Endothelial cell of umbilical vein (primary cell): Measurements from ENCODE around the gene PDE11A. TPM values are rescaled to one million over a fixed set of nuclear protein-coding genes. Genes with fewer than 3 reads are reported as not detected.

Experiments
- BruUV-seq: library from RNA; stranded (reverse); fragments of 400-500 nt; replicated peaks from 2 replicates; lab custom pipeline; 2021; lab: Mats Ljungman, UMichigan
- CTCF ChIA-PET: fragments of 300-600, 350-600 bp; sonication (Branson Sonifier 250); formaldehyde crosslinking; loops from one replicate; lab custom pipeline; 2021; ENCODE audit warnings: antibody characterized with exemption, inconsistent platforms; lab: Charles Lee
- POLR2A ChIA-PET: fragments of 300-600, 350-600 bp; sonication (Branson Sonifier 250); formaldehyde crosslinking; loops from one replicate; lab custom pipeline; 2021; ENCODE audit warnings: antibody characterized with exemption, inconsistent platforms; lab: Charles Lee
- DNase-seq: peaks from one replicate; pipeline ENCODE4 v3.0.0-alpha.2; 2011; ENCODE audit warnings: low read depth, low spot score
- FAIRE-seq: peaks from 2 replicates; lab custom pipeline; 2011; peaks lifted over from hg19 to GRCh38; lab: Jason Lieb, UNC
- H2AFZ ChIP-seq: 2 replicates; pipeline ENCODE4 v1.6.0; 2012; ENCODE audit warnings: low read depth, low read length, control low read depth, inconsistent platforms
- H3K27ac ChIP-seq: 2 replicates; pipeline ENCODE4 v1.5.1; 2011; ENCODE audit warnings: low read depth, mild to moderate bottlenecking, control low read depth, low read length, moderate library complexity; ENCODE audit not compliant: insufficient read depth
- H3K27me3 ChIP-seq, 2 experiments: 2 replicates each; pipeline versions ENCODE4 v1.6.0 to v1.6.1; 2011; ENCODE audit warnings: low read length in 2 of 2, mixed read lengths in 1 of 2; ENCODE audit not compliant: control insufficient read depth in 2 of 2, insufficient read depth in 2 of 2
- H3K36me3 ChIP-seq, 2 experiments: 2 replicates in 1 of 2; 3 replicates in 1 of 2; pipeline ENCODE4 v1.5.1; 2011; ENCODE audit warnings: low read length in 2 of 2, mild to moderate bottlenecking in 1 of 2, moderate library complexity in 1 of 2; ENCODE audit not compliant: control insufficient read depth in 2 of 2, insufficient read depth in 2 of 2; ENCODE audit errors: extremely low read depth in 1 of 2
- H3K4me1 ChIP-seq: 3 replicates; pipeline ENCODE4 v1.5.1; 2011; ENCODE audit warnings: mild to moderate bottlenecking, low read length; ENCODE audit not compliant: control insufficient read depth, insufficient read depth; ENCODE audit errors: extremely low read depth
- H3K4me2 ChIP-seq: 2 replicates; pipeline ENCODE4 v1.6.1; 2011; ENCODE audit warnings: low read length, control low read depth, mixed read lengths; ENCODE audit not compliant: insufficient read depth
- H3K4me3 ChIP-seq, 3 experiments: fragments of 200-600 bp in 1 of 3; sonication (generic), shearing (Covaris generic) in 1 of 3; replicated peaks in 1 of 3; 2 replicates each; pipeline ENCODE4 v1.5.1; 2011 to 2016; ENCODE audit warnings: control low read depth in 3 of 3, low read length in 3 of 3, mild to moderate bottlenecking in 2 of 3, inconsistent platforms in 1 of 3, low read depth in 1 of 3, moderate library complexity in 1 of 3; ENCODE audit not compliant: insufficient read depth in 1 of 3
- H3K79me2 ChIP-seq: 2 replicates; pipeline ENCODE4 v1.6.0; 2012; ENCODE audit warnings: low read length, inconsistent platforms; ENCODE audit not compliant: control insufficient read depth, insufficient read depth
- H3K9ac ChIP-seq: replicated peaks from 2 replicates; pipeline ENCODE3; 2011; ENCODE audit warnings: low read length, control low read depth; ENCODE audit not compliant: insufficient read depth; ENCODE audit errors: extremely low read depth
- H3K9me1 ChIP-seq: replicated peaks from 3 replicates; pipeline ENCODE4 v1.6.0; 2011; ENCODE audit warnings: mild to moderate bottlenecking, low read length; ENCODE audit not compliant: control insufficient read depth, insufficient read depth; ENCODE audit errors: extremely low read depth
- H3K9me3 ChIP-seq: replicated peaks from 2 replicates; pipeline ENCODE4 v1.5.1; 2012; ENCODE audit warnings: low read length, inconsistent platforms; ENCODE audit not compliant: control insufficient read depth, insufficient read depth
- H4K20me1 ChIP-seq: replicated peaks from 2 replicates; pipeline ENCODE3; 2011; ENCODE audit warnings: mild to moderate bottlenecking, low read length; ENCODE audit not compliant: control insufficient read depth, insufficient read depth; ENCODE audit errors: extremely low read depth
- CTCF ChIP-seq, 2 donors: IDR thresholded peaks; 1 replicate in 1 of 2; 2 replicates in 1 of 2; pipeline ENCODE4 v1.5.1; 2011; ENCODE audit warnings: low read length in 2 of 2, mild to moderate bottlenecking in 2 of 2, moderate library complexity in 2 of 2, control low read depth in 1 of 2, inconsistent platforms in 1 of 2, low read depth in 1 of 2; ENCODE audit not compliant: insufficient read depth in 1 of 2; ENCODE audit errors: extremely low read depth in 1 of 2
- EZH2 ChIP-seq: IDR thresholded peaks from 2 replicates; pipeline ENCODE4 v1.6.1; 2012; ENCODE audit warnings: borderline replicate concordance, low read depth, mild to moderate bottlenecking, moderate library complexity, low read length, inconsistent platforms; ENCODE audit not compliant: severe bottlenecking
- FOS ChIP-seq: IDR thresholded peaks from 2 replicates; pipeline ENCODE4 v1.6.1; 2011; ENCODE audit warnings: mild to moderate bottlenecking, low read length, moderate library complexity, borderline replicate concordance; ENCODE audit not compliant: insufficient read depth
- GATA2 ChIP-seq: IDR thresholded peaks from 2 replicates; pipeline ENCODE4 v1.7.0; 2011; ENCODE audit warnings: low read depth, mild to moderate bottlenecking, moderate library complexity, mixed read lengths, low read length; ENCODE audit not compliant: insufficient read length, insufficient read depth
- JUN ChIP-seq: IDR thresholded peaks from 2 replicates; pipeline ENCODE4 v1.6.1; 2011; ENCODE audit warnings: borderline replicate concordance, low read depth; ENCODE audit not compliant: insufficient read length, insufficient read depth
- MAX ChIP-seq: IDR thresholded peaks from 2 replicates; pipeline ENCODE4 v1.6.1; 2011; ENCODE audit not compliant: insufficient read depth, insufficient read length
- MYC ChIP-seq: IDR thresholded peaks from one replicate; pipeline ENCODE4 v1.6.1; 2011; ENCODE audit warnings: mild to moderate bottlenecking, low read depth, low read length
- POLR2A ChIP-seq: IDR thresholded peaks from 2 replicates; pipeline ENCODE4 v1.6.1; 2012; ENCODE audit warnings: low read depth, mild to moderate bottlenecking, control low read depth, low read length
- POLR2AphosphoS5 ChIP-seq: IDR thresholded peaks from 2 replicates; pipeline ENCODE4 v1.6.1; 2012; ENCODE audit warnings: low read depth, mild to moderate bottlenecking, control low read depth, low read length, moderate library complexity; ENCODE audit not compliant: insufficient read depth
- dilution Hi-C: fragments of 300-500 bp; cut with MboI; formaldehyde crosslinking; loops from one replicate; pipeline ENCODE4 v1.15.0; 2019; ENCODE audit warnings: low sequenced_read_pairs; ENCODE audit not compliant: extremely low pct_ligation_motif_present
- intact Hi-C: fragments of 100-400 bp; cut with micrococcal nuclease; formaldehyde crosslinking; loops from one replicate; pipeline ENCODE4 v1.10.0; 2022
- polyA plus RNA-seq, 4 experiments: library from polyadenylated mRNA; depleted of rRNA in 3 of 4; stranded (reverse) in 3 of 4; unstranded in 1 of 4; fragments of >200 nt; gene quantifications; 2 replicates each; pipeline versions ENCODE4 v1.2.1 to v1.2.3, GENCODE V29; 2011 to 2012; ENCODE audit warnings: missing spikeins in 1 of 4
- total RNA-seq: library from RNA; stranded (reverse); gene quantifications from 2 replicates; pipeline ENCODE4 v1.2.3, GENCODE V29; 2021

PDE11A gene
- total and polyA plus RNA-seq, 2 donors (not counting 3 experiments of a cell fraction or from before 2014, with no cell fraction given) = 0.07 to 0.51 TPM

- Histone ChIP-seq H3K36me3 (no peaks in the 10 kb centered on the region), H3K9me3 (no peaks in the 10 kb centered on the region), H3K4me3 (no peak overlapping the region), H3K4me1 (no peaks in the 10 kb centered on the region), H3K9ac (no peak overlapping the region), H2AFZ (no peak overlapping the region), H3K27ac (no peak overlapping the region), H3K79me2 (no peaks in the 10 kb centered on the region), H3K27me3 (no peaks in the 10 kb centered on the region), H3K9me1 (no peaks in the 10 kb centered on the region), H4K20me1 (no peaks in the 10 kb centered on the region), H3K4me2 (no peak overlapping the region)
- no TSS peak for BruUV-seq
- FAIRE-seq (no peak), DNase-seq (no peak)
- TF ChIP-seq JUN (no peak), CTCF (IDR thresholded peaks at IDR 0.05; ENCODE audit: extremely low read depth in 1 of 2, insufficient read depth in 1 of 2, low read depth in 1 of 2, low read length in 2 of 2) (no peak), MYC (no peak), EZH2 (no peak)
- intact Hi-C loops (no loop called here), dilution Hi-C loops (no loop called here)
- CTCF ChIA-PET = no interaction called here
- POLR2A ChIA-PET = no interaction called here
These were observed 158.3 kb downstream of the PDE11A start for GRCh38 chr2:177914247-177914646.

GRCh38 chr2:177909962-177910361 is 162.6 kb downstream of the PDE11A start:
- Histone ChIP-seq H3K27me3 (no peaks in the 10 kb centered on the region), H4K20me1 (no peaks in the 10 kb centered on the region), H3K79me2 (no peaks in the 10 kb centered on the region), H3K4me3 (no peak overlapping the region), H2AFZ (no peak overlapping the region), H3K9me1 (no peaks in the 10 kb centered on the region), H3K4me1 (no peaks in the 10 kb centered on the region), H3K9ac (no peak overlapping the region), H3K27ac (no peak overlapping the region), H3K4me2 (no peak overlapping the region), H3K36me3 (no peaks in the 10 kb centered on the region), H3K9me3 (no peaks in the 10 kb centered on the region)
- DNase-seq (no peak), FAIRE-seq (no peak)
- ChIA-PET POLR2A (no interaction called here), CTCF (no interaction called here)
- dilution Hi-C loops = no loop called here
- TF ChIP-seq CTCF (IDR thresholded peaks at IDR 0.05; ENCODE audit: extremely low read depth in 1 of 2, insufficient read depth in 1 of 2, low read depth in 1 of 2, low read length in 2 of 2) (no peak), MAX (no peak), FOS (no peak), EZH2 (no peak), POLR2AphosphoS5 (no peak), MYC (no peak), POLR2A (no peak), JUN (no peak), GATA2 (no peak)
- intact Hi-C loops = no loop called here
- no TSS peak for BruUV-seq
